Measurements from ENCODE around the gene PRKCB.

DNA sequence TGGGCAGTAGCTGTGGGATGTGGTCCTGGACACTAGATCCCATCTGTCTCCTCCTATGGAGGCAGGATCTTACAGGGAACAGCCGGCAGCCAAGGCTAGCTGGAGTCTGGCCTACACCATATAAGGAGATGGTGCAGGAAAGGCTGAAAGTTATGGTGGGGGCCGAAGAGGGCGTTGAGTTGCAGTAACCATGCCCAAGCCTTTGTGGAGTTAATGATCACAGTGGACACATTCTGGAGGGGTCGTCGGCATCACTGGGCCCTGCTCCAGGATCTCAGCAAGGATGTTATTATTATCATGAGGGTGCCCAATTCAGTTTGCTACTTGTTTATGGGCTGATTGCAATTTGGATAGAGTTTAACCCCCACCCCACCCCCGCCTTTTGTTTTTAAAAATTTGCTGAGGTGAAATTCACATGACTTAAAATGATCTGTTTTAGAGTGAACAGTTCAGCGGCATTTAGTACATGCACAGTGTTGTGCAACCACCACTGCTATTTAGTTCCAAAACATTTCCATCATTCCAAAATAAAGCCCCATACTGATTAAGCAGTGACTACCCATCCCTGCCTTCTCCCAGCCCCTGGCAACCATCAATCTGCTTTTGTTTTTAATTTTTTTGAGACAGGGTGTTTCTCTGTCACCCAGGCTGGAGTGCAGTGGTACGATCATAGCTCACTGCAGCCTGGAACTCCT is 236.0 kb downstream of the PRKCB start:
- TF ChIP-seq, protein P1, sequence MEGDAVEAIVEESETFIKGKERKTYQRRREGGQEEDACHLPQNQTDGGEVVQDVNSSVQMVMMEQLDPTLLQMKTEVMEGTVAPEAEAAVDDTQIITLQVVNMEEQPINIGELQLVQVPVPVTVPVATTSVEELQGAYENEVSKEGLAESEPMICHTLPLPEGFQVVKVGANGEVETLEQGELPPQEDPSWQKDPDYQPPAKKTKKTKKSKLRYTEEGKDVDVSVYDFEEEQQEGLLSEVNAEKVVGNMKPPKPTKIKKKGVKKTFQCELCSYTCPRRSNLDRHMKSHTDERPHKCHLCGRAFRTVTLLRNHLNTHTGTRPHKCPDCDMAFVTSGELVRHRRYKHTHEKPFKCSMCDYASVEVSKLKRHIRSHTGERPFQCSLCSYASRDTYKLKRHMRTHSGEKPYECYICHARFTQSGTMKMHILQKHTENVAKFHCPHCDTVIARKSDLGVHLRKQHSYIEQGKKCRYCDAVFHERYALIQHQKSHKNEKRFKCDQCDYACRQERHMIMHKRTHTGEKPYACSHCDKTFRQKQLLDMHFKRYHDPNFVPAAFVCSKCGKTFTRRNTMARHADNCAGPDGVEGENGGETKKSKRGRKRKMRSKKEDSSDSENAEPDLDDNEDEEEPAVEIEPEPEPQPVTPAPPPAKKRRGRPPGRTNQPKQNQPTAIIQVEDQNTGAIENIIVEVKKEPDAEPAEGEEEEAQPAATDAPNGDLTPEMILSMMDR (IDR thresholded peaks at IDR 0.05) = no peak
- TF ChIP-seq EP300 (IDR thresholded peaks at IDR 0.05) = no peak
